GM23338 (cell line): ENCODE results near the gene SLX4IP. TPM values are rescaled to one million over a fixed set of nuclear protein-coding genes. Genes with fewer than 3 reads are reported as not detected.
"Not testable (repeated sequence)": the region's sequence is repeated elsewhere in the genome, so short reads cannot be mapped to it uniquely, and the experiment has no call there.

Source experiments
- ATAC-seq: fragments of 200-7000 bp; cut with Tn5 transposase; 3 replicates; pipeline ENCODE4 v1.9.1; 2020
- DNase-seq: peaks from one replicate; pipeline ENCODE4 v3.0.0-alpha.2; 2015; ENCODE audit warnings: low spot score
- H2AFZ ChIP-seq: fragments of 200-600 bp; sonication (generic); 2 replicates; pipeline ENCODE4 v1.8.0; 2016; ENCODE audit warnings: antibody characterized with exemption, mild to moderate bottlenecking, moderate library complexity
- H3F3A ChIP-seq: fragments of 200-600 bp; sonication (generic); replicated peaks from 2 replicates; pipeline ENCODE4 v1.8.0; 2017; ENCODE audit warnings: antibody characterized with exemption, mixed run types, low read depth
- H3K27ac ChIP-seq: fragments of 200-600 bp; sonication (generic); 2 replicates; pipeline ENCODE4 v1.6.1; 2016; ENCODE audit warnings: low read depth
- H3K27me3 ChIP-seq: fragments of 200-600 bp; sonication (generic); 2 replicates; pipeline ENCODE4 v1.8.0; 2016; ENCODE audit warnings: mild to moderate bottlenecking, mixed run types, moderate library complexity; ENCODE audit not compliant: insufficient read depth
- H3K36me3 ChIP-seq: fragments of 200-600 bp; sonication (generic); 2 replicates; pipeline ENCODE4 v1.8.0; 2016; ENCODE audit warnings: mild to moderate bottlenecking; ENCODE audit not compliant: insufficient read depth
- H3K4me1 ChIP-seq: fragments of 200-600 bp; sonication (generic); 2 replicates; pipeline ENCODE4 v1.8.0; 2016; ENCODE audit warnings: mild to moderate bottlenecking, moderate library complexity; ENCODE audit not compliant: insufficient read depth
- H3K4me2 ChIP-seq: fragments of 200-600 bp; sonication (generic); 2 replicates; pipeline ENCODE4 v1.7.1; 2017; ENCODE audit warnings: mixed run types
- H3K4me3 ChIP-seq: fragments of 200-600 bp; sonication (generic); 2 replicates; pipeline ENCODE4 v1.6.1; 2016; ENCODE audit warnings: mixed run types
- H3K79me2 ChIP-seq: fragments of 200-600 bp; sonication (generic); replicated peaks from 2 replicates; pipeline ENCODE4 v1.8.0; 2017; ENCODE audit warnings: mild to moderate bottlenecking; ENCODE audit not compliant: insufficient read depth
- H3K9me2 ChIP-seq: fragments of 200-600 bp; sonication (generic); 2 replicates; pipeline ENCODE4 v1.8.0; 2017; ENCODE audit not compliant: insufficient read depth
- H4K20me1 ChIP-seq: fragments of 200-600 bp; sonication (generic); replicated peaks from 2 replicates; pipeline ENCODE4 v1.8.0; 2017; ENCODE audit warnings: mild to moderate bottlenecking; ENCODE audit not compliant: insufficient read depth
- H3K27ac Mint-ChIP-seq: 2 replicates; pipeline ENCODE4 v1.8.0; 2020; ENCODE audit warnings: inconsistent platforms, mild to moderate bottlenecking, moderate library complexity, mixed read lengths
- H3K27me3 Mint-ChIP-seq: 3 replicates; pipeline ENCODE4 v1.8.0; 2022; ENCODE audit warnings: low read depth, mild to moderate bottlenecking, moderate library complexity, mixed read lengths, inconsistent platforms; ENCODE audit not compliant: insufficient read depth, poor library complexity
- H3K36me3 Mint-ChIP-seq: 3 replicates; pipeline ENCODE4 v1.8.0; 2021; ENCODE audit warnings: low read depth, mild to moderate bottlenecking, inconsistent platforms, moderate library complexity, mixed read lengths
- H3K4me1 Mint-ChIP-seq: 3 replicates; pipeline ENCODE4 v1.8.0; 2020; ENCODE audit warnings: mild to moderate bottlenecking, inconsistent platforms, mixed read lengths
- H3K4me3 Mint-ChIP-seq: 3 replicates; pipeline ENCODE4 v1.8.0; 2021; ENCODE audit warnings: moderate library complexity, mild to moderate bottlenecking, inconsistent platforms, mixed read lengths
- H3K9me3 Mint-ChIP-seq: 3 replicates; pipeline ENCODE4 v1.8.0; 2020; ENCODE audit warnings: moderate library complexity, mild to moderate bottlenecking, inconsistent platforms, mixed read lengths
- CREB1 ChIP-seq: fragments of 250-450 bp; sonication (Bioruptor Pico); IDR thresholded peaks from 2 replicates; pipeline ENCODE4 v1.5.0; 2020; ENCODE audit warnings: low read depth, mild to moderate bottlenecking, moderate library complexity
- JUNB ChIP-seq: IDR thresholded peaks from one replicate; pipeline ENCODE4 v1.6.1; 2016; ENCODE audit warnings: antibody characterized with exemption; ENCODE audit not compliant: unreplicated experiment
- NANOG ChIP-seq: IDR thresholded peaks from 2 replicates; pipeline ENCODE4 v1.6.1; 2016; ENCODE audit warnings: antibody characterized with exemption, borderline replicate concordance
- polyA plus RNA-seq: library from polyadenylated mRNA; unstranded; fragments of >200 nt; fragmentation: Nextera tagmentation; extraction: Ambion mirVana; gene quantifications from 2 replicates; pipeline ENCODE4 v1.2.1, GENCODE V29; 2016
- total RNA-seq: library from RNA; depleted of rRNA; stranded (reverse); fragments of >200 nt; shearing (Covaris generic); gene quantifications from 2 replicates; pipeline ENCODE4 v1.2.3, GENCODE V29; 2014
- TF ChIP-seq, protein P1 (sequence below): fragments of 250-450 bp; sonication (Bioruptor Pico); IDR thresholded peaks from 2 replicates; pipeline ENCODE4 v1.5.0; 2020; ENCODE audit warnings: mild to moderate bottlenecking, moderate library complexity

The SLX4IP gene
- total and polyA plus RNA-seq, 2 experiments from 2014 or later = 9.1 to 9.8 TPM

DNA sequence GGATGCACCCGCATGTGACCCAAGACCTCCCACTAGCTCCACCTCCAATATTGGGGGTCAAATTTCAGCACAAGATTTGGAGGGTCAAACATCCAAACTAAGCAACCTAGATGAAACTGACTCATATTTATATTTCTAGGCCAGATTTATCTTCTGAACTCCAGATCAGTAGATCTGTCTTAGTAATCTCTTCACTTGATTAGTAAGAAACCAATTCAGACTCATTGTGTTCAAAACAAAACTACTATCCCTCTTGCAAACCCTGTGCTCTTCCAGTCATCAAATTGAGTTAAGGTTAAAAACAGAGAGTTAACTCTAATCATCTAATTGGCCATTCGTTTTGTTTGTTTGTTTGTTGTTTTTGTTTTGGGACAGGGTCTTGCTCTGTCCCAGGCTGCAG lies 44.4 kb upstream of the SLX4IP start:
- H3K9me3 Mint-ChIP-seq = peaks cover 28% of the 10 kb centered on the region
- ATAC-seq = no peak

DNA sequence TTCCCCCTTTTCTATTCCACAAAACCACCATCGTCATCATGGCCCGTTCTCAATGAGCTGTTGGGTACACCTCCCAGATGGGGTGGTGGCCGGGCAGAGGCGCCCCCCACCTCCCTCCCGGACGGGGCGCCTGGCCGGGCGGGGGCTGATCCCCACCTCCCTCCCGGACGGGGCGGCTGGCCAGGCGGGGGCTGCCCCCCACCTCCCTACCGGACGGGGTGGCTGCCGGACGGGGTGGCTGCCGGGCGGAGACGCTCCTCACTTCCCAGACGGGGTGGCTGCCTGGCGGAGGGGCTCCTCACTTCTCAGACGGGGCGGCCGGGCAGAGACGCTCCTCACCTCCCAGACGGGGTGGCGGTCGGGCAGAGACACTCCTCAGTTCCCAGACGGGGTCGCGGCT lies 40.4 kb upstream of the SLX4IP start:
- H3K4me3 ChIP-seq, H3K36me3 ChIP-seq, H4K20me1 ChIP-seq, H3K4me1 ChIP-seq, ATAC-seq, H3F3A ChIP-seq, H3K79me2 ChIP-seq, H3K4me3 Mint-ChIP-seq, H3K9me2 ChIP-seq, H3K27ac Mint-ChIP-seq, DNase-seq, H3K27ac ChIP-seq, H3K27me3 ChIP-seq, H3K4me2 ChIP-seq, H3K36me3 Mint-ChIP-seq, H3K27me3 Mint-ChIP-seq, H3K4me1 Mint-ChIP-seq, H2AFZ ChIP-seq: not testable (repeated sequence)
- peaks cover 20% of the 10 kb centered on the region for H3K9me3 Mint-ChIP-seq

More for the DNA sequence above, 44.4 kb upstream of the SLX4IP start:
- Histone ChIP-seq H3K36me3 (no peaks in the 10 kb centered on the region; the same call in 1 of the 2 replicates), H3K4me1 (no peaks in the 10 kb centered on the region), H3F3A (no peaks in the 10 kb centered on the region), H4K20me1 (no peaks in the 10 kb centered on the region), H3K9me2 (peaks cover 4% of the 10 kb centered on the region; the same call in 1 of the 2 replicates), H3K4me2 (no peak overlapping the region), H3K27ac (no peak overlapping the region), H2AFZ (0 out of 2 replicates have a peak overlapping the region, but pooled peaks have one; percentile 18), H3K27me3 (no peaks in the 10 kb centered on the region), H3K4me3 (no peak overlapping the region), H3K79me2 (no peaks in the 10 kb centered on the region)
- H3K27me3 Mint-ChIP-seq = peaks cover 5% of the 10 kb centered on the region
- H3K27ac Mint-ChIP-seq = no peak overlapping the region
- no peak for DNase-seq
- H3K36me3 Mint-ChIP-seq = peaks cover 11% of the 10 kb centered on the region; the same call in 2 of the 3 replicates
- H3K4me1 Mint-ChIP-seq = no peaks in the 10 kb centered on the region
- H3K4me3 Mint-ChIP-seq = no peak overlapping the region
- no peak for TF ChIP-seq JUNB

DNA sequence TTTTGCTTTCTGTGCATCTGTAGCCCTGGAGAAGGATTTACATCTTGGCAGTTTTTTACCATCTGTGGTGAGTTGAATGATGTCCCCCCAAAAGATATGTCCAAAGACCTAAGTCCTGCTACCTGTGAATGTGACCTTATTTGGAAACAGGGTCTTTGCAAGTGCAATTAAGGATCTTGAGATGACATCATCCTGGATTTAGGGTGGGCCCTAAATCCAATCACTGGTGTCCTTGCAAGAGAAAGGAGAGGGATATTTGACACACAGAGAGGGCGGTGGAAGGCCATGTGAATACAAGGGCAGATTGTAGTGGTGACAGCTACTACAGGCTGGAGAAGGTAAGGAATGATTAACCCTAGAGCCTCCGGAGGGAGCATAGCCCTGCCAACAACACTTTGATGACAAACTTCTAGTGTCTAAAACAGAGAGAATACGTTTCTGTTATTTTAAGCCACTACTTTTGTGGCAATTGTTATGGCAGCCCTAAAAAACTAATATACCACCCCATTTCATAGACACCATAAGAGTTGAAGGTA lies 36.2 kb upstream of the SLX4IP start:
- Histone ChIP-seq H3K27ac (no peak overlapping the region), H3K36me3 (no peaks in the 10 kb centered on the region), H3K9me2 (peaks cover 3% of the 10 kb centered on the region; the same call in 1 of the 2 replicates), H3K4me1 (no peaks in the 10 kb centered on the region), H3K27me3 (no peaks in the 10 kb centered on the region), H3F3A (no peaks in the 10 kb centered on the region), H4K20me1 (no peaks in the 10 kb centered on the region), H3K4me3 (no peak overlapping the region), H3K79me2 (no peaks in the 10 kb centered on the region), H3K4me2 (no peak overlapping the region), H2AFZ (no peak overlapping the region)
- Mint-ChIP-seq H3K4me1 (no peaks in the 10 kb centered on the region), H3K27ac (no peak overlapping the region), H3K4me3 (no peak overlapping the region), H3K27me3 (peaks cover 7% of the 10 kb centered on the region), H3K36me3 (peaks cover 3% of the 10 kb centered on the region; the same call in 2 of the 3 replicates), H3K9me3 (peaks cover 11% of the 10 kb centered on the region)
- no peak for TF ChIP-seq CREB1 (CRISPR knock-in tag)
- DNase-seq (peak; percentile 7), ATAC-seq (peak; percentile 41; the same call in 1 of the 3 replicates)

DNA sequence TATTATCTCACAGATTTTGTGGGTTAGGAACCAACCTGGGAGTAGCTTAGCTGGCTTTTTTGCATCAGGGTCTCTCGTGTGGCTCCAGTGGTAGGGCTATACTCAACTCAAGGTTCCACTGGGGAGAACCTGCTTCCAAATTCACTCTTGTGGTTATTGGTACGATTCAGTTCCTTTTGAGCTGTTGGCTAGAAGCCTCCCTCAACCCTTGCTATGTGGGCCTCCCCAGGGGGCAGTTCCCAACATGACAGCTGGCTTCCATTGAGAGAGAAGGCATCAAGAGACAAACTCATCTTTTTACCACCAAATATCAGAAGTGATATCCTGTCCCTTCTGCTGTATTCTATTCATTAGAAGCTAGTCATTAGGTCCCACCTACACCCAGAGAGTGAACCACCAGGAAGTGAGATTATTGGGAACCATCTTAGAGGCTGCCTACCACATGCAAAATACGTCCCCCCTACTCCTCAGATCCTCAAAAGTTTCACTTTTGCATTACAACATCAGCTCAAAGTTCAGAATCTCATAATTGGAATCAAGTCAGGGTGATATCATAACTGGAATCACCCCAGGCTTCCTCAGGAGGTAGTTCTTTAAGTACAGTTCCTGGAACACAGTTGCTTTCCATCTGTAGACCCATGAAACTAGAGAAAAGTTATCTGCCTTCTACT lies 32.0 kb upstream of the SLX4IP start:
- no peak for DNase-seq
- H3K36me3 ChIP-seq = no peaks in the 10 kb centered on the region
- Mint-ChIP-seq H3K36me3 (no peaks in the 10 kb centered on the region), H3K27ac (no peak overlapping the region), H3K9me3 (no peaks in the 10 kb centered on the region), H3K27me3 (peaks cover 7% of the 10 kb centered on the region), H3K4me1 (no peaks in the 10 kb centered on the region), H3K4me3 (no peak overlapping the region)
- no peak overlapping the region for H2AFZ ChIP-seq
- no peak for ATAC-seq
- H3K79me2 ChIP-seq = no peaks in the 10 kb centered on the region
- no peaks in the 10 kb centered on the region for H4K20me1 ChIP-seq
- H3K4me3 ChIP-seq = no peak overlapping the region
- peaks cover 3% of the 10 kb centered on the region; the same call in 1 of the 2 replicates for H3K9me2 ChIP-seq
- H3K4me2 ChIP-seq = no peak overlapping the region
- no peaks in the 10 kb centered on the region for H3F3A ChIP-seq
- H3K4me1 ChIP-seq = no peaks in the 10 kb centered on the region
- no peak overlapping the region for H3K27ac ChIP-seq
- no peaks in the 10 kb centered on the region for H3K27me3 ChIP-seq
- TF ChIP-seq, protein P1, sequence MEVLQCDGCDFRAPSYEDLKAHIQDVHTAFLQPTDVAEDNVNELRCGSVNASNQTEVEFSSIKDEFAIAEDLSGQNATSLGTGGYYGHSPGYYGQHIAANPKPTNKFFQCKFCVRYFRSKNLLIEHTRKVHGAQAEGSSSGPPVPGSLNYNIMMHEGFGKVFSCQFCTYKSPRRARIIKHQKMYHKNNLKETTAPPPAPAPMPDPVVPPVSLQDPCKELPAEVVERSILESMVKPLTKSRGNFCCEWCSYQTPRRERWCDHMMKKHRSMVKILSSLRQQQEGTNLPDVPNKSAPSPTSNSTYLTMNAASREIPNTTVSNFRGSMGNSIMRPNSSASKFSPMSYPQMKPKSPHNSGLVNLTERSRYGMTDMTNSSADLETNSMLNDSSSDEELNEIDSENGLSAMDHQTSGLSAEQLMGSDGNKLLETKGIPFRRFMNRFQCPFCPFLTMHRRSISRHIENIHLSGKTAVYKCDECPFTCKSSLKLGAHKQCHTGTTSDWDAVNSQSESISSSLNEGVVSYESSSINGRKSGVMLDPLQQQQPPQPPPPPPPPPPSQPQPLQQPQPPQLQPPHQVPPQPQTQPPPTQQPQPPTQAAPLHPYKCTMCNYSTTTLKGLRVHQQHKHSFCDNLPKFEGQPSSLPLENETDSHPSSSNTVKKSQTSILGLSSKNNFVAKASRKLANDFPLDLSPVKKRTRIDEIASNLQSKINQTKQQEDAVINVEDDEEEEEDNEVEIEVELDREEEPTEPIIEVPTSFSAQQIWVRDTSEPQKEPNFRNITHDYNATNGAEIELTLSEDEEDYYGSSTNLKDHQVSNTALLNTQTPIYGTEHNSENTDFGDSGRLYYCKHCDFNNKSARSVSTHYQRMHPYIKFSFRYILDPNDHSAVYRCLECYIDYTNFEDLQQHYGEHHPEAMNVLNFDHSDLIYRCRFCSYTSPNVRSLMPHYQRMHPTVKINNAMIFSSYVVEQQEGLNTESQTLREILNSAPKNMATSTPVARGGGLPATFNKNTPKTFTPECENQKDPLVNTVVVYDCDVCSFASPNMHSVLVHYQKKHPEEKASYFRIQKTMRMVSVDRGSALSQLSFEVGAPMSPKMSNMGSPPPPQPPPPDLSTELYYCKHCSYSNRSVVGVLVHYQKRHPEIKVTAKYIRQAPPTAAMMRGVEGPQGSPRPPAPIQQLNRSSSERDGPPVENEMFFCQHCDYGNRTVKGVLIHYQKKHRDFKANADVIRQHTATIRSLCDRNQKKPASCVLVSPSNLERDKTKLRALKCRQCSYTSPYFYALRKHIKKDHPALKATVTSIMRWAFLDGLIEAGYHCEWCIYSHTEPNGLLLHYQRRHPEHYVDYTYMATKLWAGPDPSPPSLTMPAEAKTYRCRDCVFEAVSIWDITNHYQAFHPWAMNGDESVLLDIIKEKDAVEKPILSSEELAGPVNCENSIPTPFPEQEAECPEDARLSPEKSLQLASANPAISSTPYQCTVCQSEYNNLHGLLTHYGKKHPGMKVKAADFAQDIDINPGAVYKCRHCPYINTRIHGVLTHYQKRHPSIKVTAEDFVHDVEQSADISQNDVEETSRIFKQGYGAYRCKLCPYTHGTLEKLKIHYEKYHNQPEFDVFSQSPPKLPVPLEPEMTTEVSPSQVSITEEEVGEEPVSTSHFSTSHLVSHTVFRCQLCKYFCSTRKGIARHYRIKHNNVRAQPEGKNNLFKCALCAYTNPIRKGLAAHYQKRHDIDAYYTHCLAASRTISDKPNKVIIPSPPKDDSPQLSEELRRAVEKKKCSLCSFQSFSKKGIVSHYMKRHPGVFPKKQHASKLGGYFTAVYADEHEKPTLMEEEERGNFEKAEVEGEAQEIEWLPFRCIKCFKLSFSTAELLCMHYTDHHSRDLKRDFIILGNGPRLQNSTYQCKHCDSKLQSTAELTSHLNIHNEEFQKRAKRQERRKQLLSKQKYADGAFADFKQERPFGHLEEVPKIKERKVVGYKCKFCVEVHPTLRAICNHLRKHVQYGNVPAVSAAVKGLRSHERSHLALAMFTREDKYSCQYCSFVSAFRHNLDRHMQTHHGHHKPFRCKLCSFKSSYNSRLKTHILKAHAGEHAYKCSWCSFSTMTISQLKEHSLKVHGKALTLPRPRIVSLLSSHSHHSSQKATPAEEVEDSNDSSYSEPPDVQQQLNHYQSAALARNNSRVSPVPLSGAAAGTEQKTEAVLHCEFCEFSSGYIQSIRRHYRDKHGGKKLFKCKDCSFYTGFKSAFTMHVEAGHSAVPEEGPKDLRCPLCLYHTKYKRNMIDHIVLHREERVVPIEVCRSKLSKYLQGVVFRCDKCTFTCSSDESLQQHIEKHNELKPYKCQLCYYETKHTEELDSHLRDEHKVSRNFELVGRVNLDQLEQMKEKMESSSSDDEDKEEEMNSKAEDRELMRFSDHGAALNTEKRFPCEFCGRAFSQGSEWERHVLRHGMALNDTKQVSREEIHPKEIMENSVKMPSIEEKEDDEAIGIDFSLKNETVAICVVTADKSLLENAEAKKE = no peak
- TF ChIP-seq NANOG (no peak), CREB1 (CRISPR knock-in tag) (no peak)
